NCI-H345 (cell line): Measurements from ENCODE around the gene RPL18A.

Source experiments
- DNase-seq: peaks from one replicate; lab custom pipeline; 2025; lab: John Stamatoyannopoulos, UW

RPL18A gene

DNA sequence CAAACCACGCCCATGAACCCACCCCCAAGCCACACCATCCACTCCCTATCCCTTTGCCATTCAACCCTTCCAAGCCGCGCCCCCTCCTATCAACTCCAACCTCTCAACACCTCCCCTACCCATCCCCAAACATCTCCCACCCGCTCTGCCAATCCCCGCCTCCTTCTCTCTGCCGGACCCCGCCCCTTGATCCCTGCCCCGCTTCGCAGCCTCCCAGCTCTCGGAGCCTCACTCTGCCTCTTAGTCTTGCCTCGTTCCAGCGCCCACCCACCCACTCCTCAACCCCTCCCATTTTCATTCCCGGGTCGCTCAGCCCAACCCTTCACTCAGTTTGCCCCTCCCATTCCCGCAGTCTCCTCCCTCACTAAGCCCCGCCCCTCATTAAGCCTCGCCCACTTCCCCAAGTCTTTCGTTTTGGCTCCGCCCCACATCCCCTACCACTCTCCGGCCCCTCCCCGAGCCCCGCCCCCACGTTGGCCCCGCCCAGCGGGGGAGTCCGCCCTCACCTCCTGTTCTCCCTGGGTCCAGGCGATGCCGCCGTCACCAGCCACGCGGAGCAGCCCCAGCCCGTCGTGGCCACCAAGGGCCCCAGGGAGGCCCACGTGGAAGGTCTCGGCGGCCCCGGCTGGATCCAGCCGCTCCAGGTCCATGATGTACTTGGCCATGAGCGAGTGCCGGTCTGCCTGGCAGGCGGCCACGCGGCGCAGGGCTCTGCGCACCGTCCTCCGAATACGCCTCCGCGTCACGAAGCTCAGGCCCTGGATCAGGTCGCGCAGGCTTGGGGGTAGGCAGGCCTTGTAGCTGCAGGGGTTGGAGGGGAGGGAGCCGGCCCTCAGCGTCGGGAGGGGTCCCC, 17.7 kb upstream of the RPL18A start:
- DNase-seq, result peak; percentile 88

DNA sequence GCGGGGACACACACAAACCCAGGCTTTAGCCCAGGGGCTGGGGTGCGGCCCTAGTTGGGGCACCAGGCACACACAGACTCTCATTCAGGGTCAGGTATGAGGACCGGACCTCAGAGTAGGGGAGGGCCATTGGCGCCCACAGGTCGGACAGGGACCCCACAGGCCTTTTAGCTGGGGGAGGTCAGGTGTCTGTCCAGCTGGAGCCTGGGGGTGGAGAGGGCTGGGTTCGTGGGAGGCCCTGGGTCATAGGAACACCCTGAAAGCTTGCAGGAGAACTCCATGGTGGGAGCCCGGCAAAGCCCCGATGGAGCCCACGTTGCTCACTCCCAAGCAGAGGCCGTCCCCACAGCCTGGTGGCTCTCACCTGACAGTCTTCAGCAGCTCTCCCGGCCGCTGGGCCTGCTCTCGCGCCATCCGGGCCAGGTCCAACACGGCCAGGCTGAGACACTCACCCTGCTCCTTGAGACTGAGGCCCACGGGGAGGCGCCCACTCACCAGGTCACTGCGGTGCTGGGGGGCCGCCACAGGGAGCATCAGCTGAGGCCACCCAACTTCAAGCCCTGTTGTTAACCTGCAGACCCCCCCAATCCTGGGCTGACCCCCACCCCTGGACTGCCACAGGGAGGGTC, 16.9 kb upstream of the RPL18A start:
- DNase-seq, result no peak

DNA sequence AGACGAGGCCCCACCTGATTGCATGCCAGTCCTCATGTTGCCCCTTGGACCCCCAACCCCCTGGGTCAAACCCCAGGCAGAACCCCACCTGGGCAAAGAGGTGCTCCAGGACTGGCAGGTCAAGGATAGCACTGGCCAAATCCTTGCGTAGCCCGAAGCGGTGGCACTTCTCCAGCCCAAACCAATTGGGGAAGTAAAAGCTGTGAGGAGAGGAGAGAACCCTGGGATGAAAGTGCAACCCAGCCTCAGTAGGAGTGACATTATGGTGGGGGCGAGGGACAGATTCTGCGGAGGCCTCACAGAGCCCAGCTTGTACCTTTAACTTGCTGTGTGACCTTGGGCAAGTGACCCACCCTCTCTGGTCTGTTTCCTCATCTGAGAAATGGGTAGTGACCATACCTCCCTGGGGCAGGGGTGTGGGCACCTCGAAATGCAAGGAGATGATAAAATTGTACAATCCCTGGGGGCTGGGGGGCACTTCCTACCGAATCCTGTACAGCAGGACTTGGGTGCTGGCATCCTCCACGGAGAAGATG, 16.4 kb upstream of the RPL18A start:
- DNase-seq, result no peak

GRCh38 chr19:17843908-17844490, 15.7 kb upstream of the RPL18A start:
- DNase-seq, result no peak

GRCh38 chr19:17846146-17846545, 13.6 kb upstream of the RPL18A start:
- no peak for DNase-seq

GRCh38 chr19:17847538-17848366, 12.0 kb upstream of the RPL18A start, which contains the start of gene JAK3:
TSS of gene JAK3 (minus strand) at chr19:17847982. CDS start at chr19:17844417, 3,565 bp downstream.
- DNase-seq, result no peak

GRCh38 chr19:17848595-17849292, 11.0 kb upstream of the RPL18A start:
- DNase-seq, result no peak

DNA sequence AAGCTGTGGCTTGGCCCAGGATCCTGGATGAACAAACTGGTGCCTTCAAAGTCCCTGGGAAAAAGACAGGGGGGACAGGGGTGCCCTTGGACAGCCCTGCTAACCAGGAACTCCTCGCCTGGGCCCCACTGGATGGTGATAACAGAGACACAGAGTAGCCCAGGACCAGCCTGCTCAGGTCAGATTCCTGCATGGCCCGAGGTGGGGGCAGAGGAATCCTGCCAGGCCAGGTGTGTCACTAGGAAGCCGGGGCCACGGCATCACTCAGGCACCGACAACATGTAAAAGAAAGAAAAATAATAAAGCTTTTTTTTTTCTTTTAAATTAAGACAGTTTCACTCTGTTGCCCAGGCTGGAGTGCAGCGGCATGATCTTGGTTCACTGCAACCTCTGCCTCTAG, 5.6 kb upstream of the RPL18A start:
- DNase-seq, result no peak

- peak; percentile 65 for DNase-seq
Measured at GRCh38 chr19:17855280-17856152, 4.2 kb upstream of the RPL18A start.

DNA sequence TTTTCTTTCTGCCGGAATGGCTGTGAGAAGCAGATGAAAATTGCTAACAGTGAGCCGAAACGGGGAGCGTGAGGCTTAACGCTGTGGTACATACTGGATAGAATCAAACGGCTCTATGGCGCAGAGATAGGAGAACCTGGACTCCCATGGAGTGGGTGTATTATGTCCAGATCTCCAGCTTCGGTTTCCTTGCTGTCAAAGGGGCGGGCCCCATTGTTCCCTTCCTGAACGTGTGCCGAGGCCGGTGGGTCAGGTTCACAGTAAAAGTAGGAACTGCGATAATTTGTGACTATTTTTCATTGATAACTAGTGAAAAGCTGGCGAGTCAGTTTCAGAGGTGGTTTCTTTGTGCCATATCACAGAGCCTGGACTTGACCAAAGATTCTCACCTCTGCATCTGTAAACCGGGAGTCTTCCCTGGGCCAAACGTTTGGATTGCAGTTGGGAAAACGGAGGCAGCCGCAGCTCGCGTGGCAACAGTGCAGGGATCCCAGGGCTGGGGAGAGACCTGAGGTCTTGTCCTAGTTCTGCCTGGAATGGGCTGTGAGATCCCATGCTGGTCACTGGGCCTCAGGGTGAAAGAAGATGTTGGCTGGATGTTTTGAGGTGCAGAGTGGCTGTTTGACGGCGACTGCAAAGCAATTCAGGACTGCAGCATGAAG, 752 bp downstream of the RPL18A start:
- no peak for DNase-seq

DNA sequence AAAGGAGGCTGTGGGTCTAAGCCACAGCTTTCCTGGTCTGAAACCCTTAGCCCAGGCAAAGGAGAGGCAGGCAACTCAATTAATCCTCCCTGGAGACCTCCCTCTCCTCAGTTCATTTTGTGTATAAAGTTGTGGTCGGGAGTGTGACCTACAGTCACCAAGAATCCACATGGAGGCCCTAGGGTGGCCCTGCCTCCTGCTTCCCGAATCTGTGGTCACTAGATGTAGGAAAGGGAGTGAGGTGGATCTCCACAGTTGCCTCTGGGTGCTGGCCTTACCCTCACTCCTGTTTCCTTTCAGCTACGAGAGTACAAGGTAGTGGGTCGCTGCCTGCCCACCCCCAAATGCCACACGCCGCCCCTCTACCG, 1.3 kb downstream of the RPL18A start:
- no peak for DNase-seq

DNA sequence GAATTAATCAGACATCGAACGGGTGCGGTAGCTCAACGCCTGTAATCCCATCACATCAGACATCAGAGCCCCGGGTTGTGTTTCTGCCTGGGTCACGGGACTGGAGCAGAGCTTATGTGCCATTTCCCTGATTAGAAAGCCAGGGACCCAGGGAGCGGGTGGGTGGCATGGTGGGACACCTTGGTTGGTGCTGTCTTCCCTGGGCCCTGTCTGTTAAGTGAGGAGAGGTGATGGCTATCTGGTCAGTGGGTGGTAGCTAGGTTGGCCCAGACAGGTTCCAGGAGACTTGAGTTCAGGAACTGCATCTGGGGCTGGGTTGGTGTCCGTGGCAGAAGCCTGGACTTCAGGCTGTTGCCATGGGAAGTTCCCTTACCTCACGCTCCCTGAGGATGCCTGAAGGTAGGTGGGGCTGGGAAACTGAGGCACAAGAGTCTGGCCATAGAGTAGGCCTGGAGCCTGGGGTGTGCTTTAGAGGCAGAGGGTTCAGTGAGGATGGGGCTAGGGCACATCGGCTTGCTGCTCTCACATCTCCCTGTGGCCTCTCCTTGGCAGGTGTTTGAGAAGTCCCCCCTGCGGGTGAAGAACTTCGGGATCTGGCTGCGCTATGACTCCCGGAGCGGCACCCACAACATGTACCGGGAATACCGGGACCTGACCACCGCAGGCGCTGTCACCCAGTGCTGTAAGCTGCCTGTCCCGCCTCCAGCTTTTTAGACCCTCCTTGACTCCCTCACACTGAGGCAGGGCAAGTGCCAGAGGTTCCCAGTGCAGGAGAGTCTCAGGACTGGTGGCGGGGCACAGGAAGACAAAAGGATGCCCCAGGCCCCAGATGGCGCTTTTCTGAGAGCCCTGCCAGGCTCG, 2.1 kb downstream of the RPL18A start:
- no peak for DNase-seq

GRCh38 chr19:17862711-17863519, 3.2 kb downstream of the RPL18A start:
- no peak for DNase-seq

GRCh38 chr19:17863520-17864182, 3.9 kb downstream of the RPL18A start:
- no peak for DNase-seq

DNA sequence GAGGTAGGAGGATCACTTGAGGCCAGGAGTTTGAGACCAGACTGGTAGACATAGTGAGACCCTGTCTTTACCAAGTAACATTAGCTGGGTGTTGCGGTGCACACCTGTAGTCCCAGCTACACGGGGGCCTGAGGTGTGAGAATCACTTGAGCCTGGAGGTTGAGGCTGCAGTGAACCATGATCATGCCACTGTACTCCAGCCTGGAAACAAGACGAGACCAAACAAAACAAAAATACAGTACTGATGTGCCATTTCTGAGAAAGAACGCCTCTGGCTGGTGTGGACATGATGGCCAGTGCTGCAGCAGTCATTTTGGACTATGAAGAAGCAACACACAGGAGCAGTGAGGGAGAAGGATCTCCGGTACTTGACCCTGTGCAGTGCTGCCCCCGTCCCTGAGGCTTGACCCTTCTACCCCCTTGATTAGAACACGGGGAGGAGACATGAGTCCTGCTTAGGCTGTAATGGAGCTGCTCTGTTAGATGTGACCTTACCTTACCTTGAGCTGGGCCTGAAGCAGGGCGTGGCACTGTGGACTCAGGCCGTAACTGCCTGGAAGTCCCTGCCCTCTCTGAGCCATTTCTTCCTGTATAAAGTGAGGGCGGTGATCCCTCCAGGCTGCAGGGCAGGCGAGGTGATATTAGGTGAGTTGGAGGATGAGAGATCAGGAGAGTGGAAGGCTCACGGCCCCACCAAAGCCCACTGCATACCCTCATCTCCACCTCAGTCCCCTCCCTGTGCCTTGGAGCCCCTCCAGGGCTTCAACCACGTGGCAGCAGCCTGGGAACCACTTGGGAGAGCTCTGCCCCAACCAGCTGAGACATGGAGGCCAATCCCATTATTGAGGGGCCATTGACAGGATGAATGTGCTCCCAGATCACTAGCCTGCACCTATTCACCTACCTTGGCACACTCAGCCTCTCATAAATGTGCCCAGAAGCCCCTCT, 5.9 kb downstream of the RPL18A start:
- no peak for DNase-seq

DNA sequence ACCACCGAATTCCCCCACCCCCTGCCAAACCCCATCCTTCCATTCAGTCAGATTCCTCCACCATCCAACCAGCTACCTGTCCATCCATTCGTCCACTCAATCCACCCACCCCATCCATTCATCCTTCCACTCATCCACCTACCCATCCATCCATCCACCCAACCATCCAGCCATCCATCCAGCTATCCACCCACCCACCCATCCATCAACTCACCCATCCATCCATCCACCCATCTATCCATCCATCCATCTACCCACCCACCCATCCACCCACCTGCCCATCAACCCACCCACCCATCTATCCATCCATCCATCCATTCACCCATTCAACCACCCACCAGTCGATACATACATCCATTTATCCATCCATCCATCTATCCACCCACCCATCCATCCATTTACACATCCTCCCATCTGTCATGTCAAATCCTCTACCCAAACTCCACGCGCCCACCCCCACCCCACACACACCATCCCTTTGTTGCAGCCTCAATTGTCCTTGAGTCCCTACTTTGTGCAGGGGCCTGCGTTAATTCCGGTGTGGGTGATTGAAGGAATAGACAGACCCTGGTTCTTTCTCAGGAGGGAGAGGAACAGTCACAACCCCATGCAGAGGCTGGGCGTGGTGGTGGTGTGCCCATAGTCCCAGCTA, 6.7 kb downstream of the RPL18A start:
- DNase-seq, result no peak
